B cell (primary cell): Measurements from ENCODE around the gene BICRAL. TPM values are rescaled to one million over a fixed set of nuclear protein-coding genes. Genes with fewer than 3 reads are reported as not detected.

Source experiments
- ATAC-seq: fragments of 200-7000 bp; cut with Tn5 transposase; one replicate; pipeline ENCODE4 v1.10.0; 2021; ENCODE audit warnings: low read depth, mild to moderate bottlenecking, moderate number of reproducible peaks, moderate library complexity
- CTCF ChIA-PET: fragments of 350-600 bp; sonication (Branson Sonifier 250); formaldehyde crosslinking; loops from one replicate; lab custom pipeline; 2021; ENCODE audit warnings: antibody characterized with exemption, inconsistent platforms; lab: Charles Lee
- POLR2A ChIA-PET: fragments of 350-600 bp; sonication (Branson Sonifier 250); formaldehyde crosslinking; loops from one replicate; lab custom pipeline; 2021; ENCODE audit warnings: antibody characterized with exemption; lab: Charles Lee
- DNase-seq: peaks from one replicate; pipeline ENCODE4 v3.0.0; 2013
- H2AFZ ChIP-seq: 2 replicates; pipeline ENCODE4 v1.6.1; 2012; ENCODE audit warnings: mild to moderate bottlenecking, low read depth, low read length; ENCODE audit not compliant: insufficient read depth, poor library complexity, severe bottlenecking
- H3K27ac ChIP-seq, 2 donors: 1 replicate in 1 of 2; 2 replicates in 1 of 2; pipeline ENCODE4 v1.5.1; 2012 to 2013; ENCODE audit warnings: low read length in 2 of 2, mild to moderate bottlenecking in 2 of 2, moderate library complexity in 1 of 2
- H3K27me3 ChIP-seq, 4 experiments: fragments of 200-600 bp in 1 of 4; sonication (generic) in 1 of 4; replicated peaks in 1 of 4; 1 replicate in 2 of 4; 2 replicates in 2 of 4; pipeline versions ENCODE4 v1.6.1 to v1.7.0; 2013 to 2016; ENCODE audit warnings: low read length in 3 of 4, mild to moderate bottlenecking in 2 of 4, mixed read lengths in 1 of 4, moderate library complexity in 1 of 4; ENCODE audit not compliant: insufficient read depth in 4 of 4, control insufficient read depth in 3 of 4; ENCODE audit errors: control extremely low read depth in 1 of 4
- H3K36me3 ChIP-seq, 2 experiments: replicated peaks in 1 of 2; 1 replicate in 1 of 2; 2 replicates in 1 of 2; pipeline versions ENCODE4 v1.6.1 to v1.7.1; 2013; ENCODE audit warnings: low read length in 1 of 2; ENCODE audit not compliant: insufficient read depth in 2 of 2, control insufficient read depth in 1 of 2; ENCODE audit errors: control extremely low read depth in 1 of 2, extremely low read depth in 1 of 2
- H3K4me1 ChIP-seq, 2 donors: fragments of 200-600 bp in 1 of 2; sonication (generic) in 1 of 2; 1 replicate in 1 of 2; 2 replicates in 1 of 2; pipeline versions ENCODE4 v1.5.1 to v1.6.1; 2013 to 2017; ENCODE audit warnings: low read length in 2 of 2; ENCODE audit not compliant: control insufficient read depth in 2 of 2, insufficient read depth in 2 of 2
- H3K4me2 ChIP-seq: replicated peaks from 2 replicates; pipeline ENCODE3; 2012; ENCODE audit warnings: mild to moderate bottlenecking, low read depth, low read length; ENCODE audit not compliant: poor library complexity, severe bottlenecking
- H3K4me3 ChIP-seq, 5 experiments: fragments of 200-600 bp in 1 of 5; sonication (generic) in 1 of 5; 1 replicate in 3 of 5; 2 replicates in 2 of 5; pipeline versions ENCODE4 v1.5.1 to v1.7.0; 2011 to 2016; ENCODE audit warnings: low read length in 4 of 5, mild to moderate bottlenecking in 4 of 5, low read depth in 2 of 5, control low read depth in 1 of 5, moderate library complexity in 1 of 5; ENCODE audit not compliant: insufficient read depth in 1 of 5; ENCODE audit errors: control extremely low read depth in 1 of 5, extremely low read depth in 1 of 5
- H3K79me2 ChIP-seq: fragments of 200-600 bp; sonication (generic); one replicate; pipeline ENCODE4 v1.6.0; 2016; ENCODE audit warnings: low read length; ENCODE audit not compliant: control insufficient read depth, insufficient read depth
- H3K9ac ChIP-seq: fragments of 200-600 bp; sonication (generic); 2 replicates; pipeline ENCODE4 v1.6.1; 2017; ENCODE audit warnings: mild to moderate bottlenecking, low read length, moderate library complexity
- H3K9me3 ChIP-seq, 3 donors: one replicate each; pipeline versions ENCODE4 v1.6.1 to v1.7.1; 2013; ENCODE audit warnings: low read length in 2 of 3; ENCODE audit not compliant: control insufficient read depth in 2 of 3, insufficient read depth in 1 of 3; ENCODE audit errors: control extremely low read depth in 1 of 3
- H4K20me1 ChIP-seq: 2 replicates; pipeline ENCODE4 v1.6.0; 2012; ENCODE audit warnings: mild to moderate bottlenecking, low read length; ENCODE audit not compliant: insufficient read depth, control insufficient read depth, poor library complexity, severe bottlenecking
- H3K27ac Mint-ChIP-seq: one replicate; pipeline ENCODE4 v1.8.0; 2021; ENCODE audit warnings: mixed read lengths
- H3K27me3 Mint-ChIP-seq: one replicate; pipeline ENCODE4 v1.8.0; 2021; ENCODE audit warnings: mixed read lengths
- H3K4me1 Mint-ChIP-seq: one replicate; pipeline ENCODE4 v1.8.0; 2021; ENCODE audit warnings: mixed read lengths
- H3K4me3 Mint-ChIP-seq: one replicate; pipeline ENCODE4 v1.8.0; 2021; ENCODE audit warnings: mixed read lengths
- H3K9me3 Mint-ChIP-seq: one replicate; pipeline ENCODE4 v1.8.0; 2022; ENCODE audit warnings: mixed read lengths; ENCODE audit not compliant: insufficient read depth
- CTCF ChIP-seq: fragments of 200-600 bp; IDR thresholded peaks from one replicate; pipeline ENCODE4 v1.8.0; 2022; ENCODE audit warnings: antibody characterized with exemption, mild to moderate bottlenecking
- EZH2 ChIP-seq: IDR thresholded peaks from 2 replicates; pipeline ENCODE4 v1.6.1; 2012; ENCODE audit warnings: borderline replicate concordance, low read depth, mild to moderate bottlenecking, moderate library complexity, low read length; ENCODE audit not compliant: insufficient read depth, poor library complexity, severe bottlenecking
- WGBS: methylation state at CpG from one replicate; pipeline ENCODE4 v1.1.5; 2013; ENCODE audit warnings: missing lambda C conversion rate; ENCODE audit not compliant: insufficient coverage; 5-methylcytosine and 5-hydroxymethylcytosine counted together
- intact Hi-C: fragments of 100-400 bp; cut with micrococcal nuclease; formaldehyde crosslinking; loops from one replicate; pipeline ENCODE4 v1.10.0; 2022
- polyA plus RNA-seq: library from polyadenylated mRNA; depleted of rRNA; stranded (reverse); fragments of >200 nt; gene quantifications from 2 replicates; pipeline ENCODE4 v1.2.3, GENCODE V29; 2012
- total RNA-seq, 2 donors: library from RNA; stranded (reverse); fragments of 120-200 nt in 1 of 2; gene quantifications; 1 replicate in 1 of 2; 2 replicates in 1 of 2; pipeline versions ENCODE4 v1.2.3 to v1.2.4, GENCODE V29; 2013 to 2022

BICRAL gene
- total and polyA plus RNA-seq, 2 donors (not counting 1 experiment from before 2014, with no cell fraction given): 17.5 to 34.1 TPM

GRCh38 chr6:42783876-42784642 lies 2.2 kb downstream of the BICRAL start:
- Histone ChIP-seq H3K9me3 (no peaks in the 10 kb centered on the region), H3K4me3 (peak overlapping the region; percentile 93 to 99 (median 98)), H3K9ac (peak overlapping the region; percentile 98), H3K79me2 (peaks cover 71% of the 10 kb centered on the region), H3K4me2 (peak overlapping the region; percentile 80), H3K4me1 (peaks cover 53 to 59% of the 10 kb centered on the region in 2 donors), H2AFZ (peak overlapping the region; percentile 29), H3K27ac (peak overlapping the region; percentile 99 to 100), H3K36me3 (peaks cover 2 to 5% of the 10 kb centered on the region in 2 experiments), H4K20me1 (no peaks in the 10 kb centered on the region), H3K27me3 (no peaks in the 10 kb centered on the region)
- Mint-ChIP-seq H3K9me3 (no peaks in the 10 kb centered on the region), H3K27me3 (no peaks in the 10 kb centered on the region), H3K4me3 (peak overlapping the region; percentile 96), H3K4me1 (peaks cover 42% of the 10 kb centered on the region), H3K27ac (peak overlapping the region; percentile 99)
- CTCF ChIA-PET: interaction anchor here (1.0 to 4.5 kb wide), 6 partner anchors 14 to 122 kb away, joined by 3 to 25 read pairs (median 3); partner anchors contain the start of gene RPL7L1
- no peak for TF ChIP-seq CTCF
- no peak for TF ChIP-seq EZH2
- DNase-seq (peak; percentile 53), ATAC-seq (no peak)
- intact Hi-C loops: loop anchor here (1.0 to 10.0 kb wide), 4 partner anchors 13 to 219 kb away; partner anchors contain the start of genes CNPY3 and UBR2
- POLR2A ChIA-PET: interaction anchor here (0.6 to 8.9 kb wide), 11 partner anchors 9 to 1050 kb away, joined by 3 to 426 read pairs (median 6); partner anchors contain the start of genes RPL7L1 and TBCC
- WGBS: no CpG with 5 or more reads among the region's 10 CpGs
